ENCODE measurements around the gene TMEM238.
"Not testable (repeated sequence)": the region's sequence is repeated elsewhere in the genome, so short reads cannot be mapped to it uniquely, and the experiment has no call there.

Gene TMEM238

DNA sequence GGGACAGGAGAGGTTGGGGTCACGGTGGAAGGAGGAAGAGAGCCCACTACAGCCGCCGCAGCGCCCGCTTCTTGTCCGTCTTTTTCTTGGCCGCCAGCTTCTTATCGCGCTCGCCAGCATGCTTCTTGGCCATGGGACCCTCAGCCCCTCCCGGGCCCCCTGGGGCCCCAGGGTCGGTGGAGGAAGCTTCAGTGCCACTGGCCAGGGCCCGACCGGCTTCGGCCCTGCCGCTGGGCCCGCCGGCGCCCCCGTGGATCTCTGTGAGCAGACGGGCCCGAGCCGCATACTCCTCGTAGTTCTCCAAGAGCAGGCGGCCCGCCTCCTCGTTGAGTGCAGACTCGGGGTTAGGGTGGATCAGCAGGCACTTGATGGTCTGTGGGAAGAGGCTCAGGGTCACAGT is 17.3 kb upstream of the TMEM238 start:
- DNase-seq (ENCODE audit: low spot score), result not testable (repeated sequence)

DNA sequence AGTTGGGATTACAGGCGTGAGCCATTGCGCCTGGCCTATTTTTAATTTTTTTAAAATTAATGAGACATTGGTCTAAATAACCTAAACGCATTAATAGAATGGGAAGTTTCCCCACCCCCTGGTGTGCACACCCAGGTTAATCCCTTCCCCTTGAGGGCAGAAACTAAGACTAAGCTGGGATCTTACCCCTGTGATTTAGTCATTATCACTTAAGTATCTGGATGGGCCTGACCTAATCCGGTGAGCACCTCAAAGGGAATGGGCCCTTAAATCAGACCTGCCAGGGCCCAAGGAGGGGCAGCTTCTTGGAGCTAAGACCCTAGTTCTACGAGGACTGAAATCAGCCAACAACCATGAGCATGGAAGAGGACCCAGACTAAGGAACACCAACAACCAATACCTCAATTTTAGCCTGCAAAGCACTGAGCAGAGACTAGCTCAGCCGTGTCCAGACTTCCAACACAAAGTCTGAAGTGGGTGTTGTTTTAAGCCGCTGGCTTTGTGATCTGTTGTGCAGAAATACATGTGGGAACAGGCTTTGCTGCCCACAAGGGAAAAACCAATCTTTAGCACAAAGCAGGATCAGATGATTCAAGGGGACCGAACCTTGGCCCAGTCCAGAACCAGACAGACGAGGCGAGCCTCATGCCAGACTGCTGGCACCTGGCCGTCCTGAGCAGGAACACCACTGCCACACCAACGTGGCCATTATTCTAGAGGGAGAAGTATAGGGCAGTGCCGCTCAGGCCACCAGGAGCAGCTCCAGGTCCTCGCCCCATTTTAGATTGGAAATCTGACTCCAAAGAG is 16.4 kb upstream of the TMEM238 start:
- DNase-seq (ENCODE audit: low spot score), result no peak

DNA sequence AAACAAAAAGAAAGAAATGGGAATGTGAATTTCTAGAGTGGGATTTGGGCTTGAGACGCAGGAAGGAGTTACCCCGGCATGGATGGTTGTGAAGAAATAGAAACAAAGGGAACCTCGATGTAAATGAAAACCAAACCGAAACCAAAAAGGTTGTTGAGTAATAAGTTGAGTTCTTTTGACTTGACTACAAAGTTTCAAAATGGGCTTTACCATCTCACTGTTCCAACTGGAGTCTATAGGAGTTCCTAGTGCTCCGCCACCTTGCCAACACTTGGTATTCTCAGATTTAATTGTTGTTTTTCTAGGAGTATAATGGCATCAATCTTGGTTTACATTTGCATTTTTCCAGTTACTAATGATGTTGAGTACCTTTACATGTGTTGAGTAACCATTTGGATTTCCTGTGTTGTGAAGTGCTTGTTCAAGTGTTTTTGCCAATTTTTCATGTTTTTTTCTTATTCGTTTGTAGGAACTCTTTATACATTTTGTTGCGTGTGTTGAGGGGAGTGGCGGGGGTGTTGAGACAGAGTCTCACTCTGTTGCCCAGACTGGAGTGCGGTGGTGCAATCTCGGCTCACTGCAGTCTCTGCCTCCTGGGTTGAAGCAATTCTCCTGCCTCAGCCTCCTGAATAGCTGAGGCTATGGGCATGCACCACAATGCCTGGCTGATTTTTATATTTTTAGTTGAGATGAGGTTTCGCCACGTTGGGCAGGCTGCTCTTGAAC is 14.3 kb upstream of the TMEM238 start:
- DNase-seq (ENCODE audit: low spot score), result no peak

DNA sequence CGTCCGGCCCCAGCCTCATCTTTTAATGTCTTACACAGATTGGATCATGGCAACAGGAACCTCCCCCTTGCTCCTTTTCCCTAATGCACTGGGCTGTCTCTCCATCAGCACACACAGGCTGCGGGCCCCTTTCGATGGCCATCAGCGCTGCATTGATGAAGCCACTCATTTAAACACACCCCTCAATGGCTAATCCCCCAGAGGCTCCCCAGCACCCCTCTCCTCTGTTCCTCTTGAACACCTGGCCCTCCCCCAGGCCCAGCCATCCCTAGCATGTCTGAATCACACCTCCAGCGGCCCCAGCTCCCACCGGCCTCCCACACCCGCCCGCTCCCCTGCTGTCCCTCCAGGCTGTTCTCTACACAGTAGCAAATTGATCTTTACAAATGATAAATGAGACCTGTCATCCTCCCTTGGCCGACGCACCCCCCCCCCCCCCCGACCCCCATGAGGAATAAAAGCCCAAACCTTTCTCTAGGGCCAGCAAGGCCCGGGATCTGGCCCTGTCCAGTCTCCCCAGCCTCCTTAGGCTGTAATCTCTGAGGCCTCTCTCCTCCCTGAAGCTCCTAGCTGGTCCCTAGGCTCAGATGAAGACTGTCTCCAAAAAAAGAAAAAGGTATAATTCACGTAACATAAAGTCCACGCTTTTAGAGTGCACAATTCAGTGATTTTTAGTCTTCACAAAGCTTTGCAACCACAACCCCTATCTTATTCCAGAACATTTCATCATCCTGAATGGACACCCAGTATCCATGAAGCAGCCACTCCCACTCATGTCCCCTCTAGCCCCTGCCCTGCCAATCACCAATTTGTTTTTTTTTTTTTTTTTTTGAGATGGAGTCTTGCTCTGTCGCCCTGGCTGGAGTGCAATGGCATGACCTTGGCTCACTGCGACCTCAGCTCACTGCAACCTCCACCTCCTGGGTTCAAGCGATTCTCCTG is 9.0 kb upstream of the TMEM238 start:
- DNase-seq (ENCODE audit: low spot score), result no peak

DNA sequence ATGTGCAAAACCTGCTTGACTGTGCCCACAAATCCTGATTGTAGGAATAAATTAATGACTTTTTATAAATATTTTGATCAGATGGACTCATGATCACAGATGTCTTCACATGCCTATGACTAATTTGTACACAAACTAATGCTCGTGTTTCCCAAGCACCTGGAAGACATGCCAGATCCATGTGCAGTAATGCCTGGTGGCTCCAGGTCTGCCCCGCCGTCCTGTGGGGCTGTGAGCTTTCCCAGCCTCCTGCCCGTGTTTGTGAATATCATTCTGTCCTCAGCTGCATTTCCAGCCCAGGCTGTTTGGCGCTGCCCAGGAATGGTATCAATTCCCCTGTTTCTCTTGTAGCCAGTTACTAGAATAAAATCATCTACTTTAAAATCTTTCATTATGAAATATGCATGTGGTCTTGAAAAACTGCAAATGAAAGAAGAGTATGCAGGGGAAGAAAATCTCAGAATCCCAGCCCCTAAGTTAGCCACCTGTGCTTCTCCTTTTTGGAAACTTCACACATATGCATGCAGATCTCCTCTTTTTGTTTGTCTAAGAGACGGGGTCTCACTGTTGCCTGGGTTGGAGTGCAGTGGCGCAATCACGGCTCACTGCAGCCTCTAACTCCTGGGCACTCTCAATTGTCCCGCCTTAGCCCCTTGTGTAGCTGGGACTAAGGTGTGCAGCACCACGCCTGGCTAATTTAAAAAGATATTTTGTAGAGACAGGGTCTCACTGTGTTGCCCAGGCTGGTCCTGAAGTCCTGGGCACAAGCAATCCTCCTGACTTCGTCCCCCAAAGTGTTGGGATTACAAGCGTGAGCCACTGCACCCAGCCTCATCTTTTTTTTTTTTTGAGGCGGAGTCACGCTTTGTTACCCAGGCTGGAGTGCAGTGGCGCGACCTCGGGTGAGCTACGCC is 7.9 kb upstream of the TMEM238 start:
- DNase-seq (ENCODE audit: low spot score), result no peak

DNA sequence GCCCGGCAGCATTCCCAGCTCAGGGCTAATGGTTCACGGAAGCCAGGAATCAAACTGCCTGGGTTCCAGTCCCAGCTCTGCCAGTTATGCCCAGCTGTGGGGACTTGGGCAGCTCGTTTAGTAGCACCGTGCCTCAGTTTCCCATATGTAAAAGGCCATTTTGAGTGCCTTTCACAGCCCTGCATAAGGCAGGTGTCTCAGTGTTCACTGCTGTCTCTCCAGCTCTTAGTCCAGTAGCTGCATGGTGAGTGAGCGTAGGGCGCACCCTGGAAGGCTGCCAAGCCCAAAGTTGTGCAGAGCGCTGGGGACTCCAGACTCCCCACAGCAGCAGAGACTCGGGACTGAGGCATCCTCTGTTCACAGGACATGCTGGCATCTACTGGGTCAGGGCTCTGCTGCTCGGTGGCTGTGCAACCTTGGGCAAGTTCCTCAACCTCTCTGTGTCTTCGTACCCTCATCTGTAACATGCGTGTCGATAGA is 7.1 kb upstream of the TMEM238 start:
- DNase-seq (ENCODE audit: low spot score), result no peak

DNA sequence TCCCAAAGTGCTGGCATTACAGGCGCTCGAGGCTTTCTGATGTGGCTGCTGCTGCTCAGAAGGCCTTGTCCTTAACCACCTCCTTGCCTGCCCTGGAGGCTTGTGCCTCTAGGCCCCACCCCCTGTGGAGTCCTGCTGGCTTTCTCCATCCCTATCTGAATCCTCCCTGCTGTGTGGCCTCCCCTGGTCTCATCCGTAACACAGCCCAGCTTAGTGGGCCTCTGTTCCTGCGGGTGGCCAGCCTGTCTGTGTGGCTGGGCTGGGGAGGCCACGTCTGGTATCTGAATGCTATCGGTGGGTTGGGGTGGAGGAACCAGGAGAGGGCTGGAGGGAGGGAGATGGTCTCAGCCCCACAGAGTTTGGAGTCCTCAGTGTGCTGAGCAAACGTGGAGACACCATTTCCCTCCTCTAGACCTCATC is 6.4 kb upstream of the TMEM238 start:
- no peak for DNase-seq (ENCODE audit: low spot score)

DNA sequence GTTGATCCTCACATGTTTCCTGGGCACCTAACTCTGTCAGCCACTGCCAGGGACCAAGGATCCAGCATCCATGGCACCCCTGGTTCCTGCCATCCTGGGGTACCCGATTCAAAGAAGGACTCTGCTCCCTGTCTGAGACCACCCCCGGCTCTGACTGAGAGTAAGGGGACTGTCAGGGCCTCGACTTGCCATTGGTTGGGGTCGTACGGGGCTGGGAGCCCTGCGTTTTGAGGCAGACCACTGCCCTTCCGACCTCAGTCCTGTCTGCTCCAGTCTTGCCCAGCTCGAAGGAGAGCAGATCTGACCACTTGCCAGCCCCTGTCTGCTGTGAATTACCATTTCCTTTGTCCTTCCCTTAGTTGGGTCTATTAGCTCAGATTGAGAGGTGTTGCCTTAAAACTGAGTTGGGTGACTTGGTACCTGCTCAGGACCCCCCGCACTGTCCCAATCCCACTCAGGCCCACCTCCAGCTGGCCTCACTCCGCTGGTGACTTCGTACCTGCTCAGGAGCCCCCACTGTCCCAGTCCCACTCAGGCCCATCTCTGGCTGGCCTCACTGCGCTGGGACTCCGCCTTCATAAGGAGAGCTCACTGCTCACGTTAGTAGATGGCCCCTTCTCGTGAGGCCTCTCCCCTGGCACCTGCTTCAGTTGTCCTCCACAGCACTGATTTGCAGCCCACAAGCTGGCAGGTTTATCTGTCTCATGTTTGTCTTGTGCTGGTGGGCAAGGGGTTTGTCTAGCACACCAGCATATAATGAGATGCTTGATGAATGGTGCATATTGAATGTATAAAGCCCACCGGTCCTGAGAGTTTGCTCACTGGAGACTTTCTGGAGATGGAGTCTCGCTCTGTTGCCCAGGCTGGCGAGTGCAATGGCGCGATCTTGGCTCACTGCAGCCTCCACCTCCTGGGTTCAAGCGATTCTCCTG is 5.6 kb upstream of the TMEM238 start:
- DNase-seq (ENCODE audit: low spot score), result no peak

DNA sequence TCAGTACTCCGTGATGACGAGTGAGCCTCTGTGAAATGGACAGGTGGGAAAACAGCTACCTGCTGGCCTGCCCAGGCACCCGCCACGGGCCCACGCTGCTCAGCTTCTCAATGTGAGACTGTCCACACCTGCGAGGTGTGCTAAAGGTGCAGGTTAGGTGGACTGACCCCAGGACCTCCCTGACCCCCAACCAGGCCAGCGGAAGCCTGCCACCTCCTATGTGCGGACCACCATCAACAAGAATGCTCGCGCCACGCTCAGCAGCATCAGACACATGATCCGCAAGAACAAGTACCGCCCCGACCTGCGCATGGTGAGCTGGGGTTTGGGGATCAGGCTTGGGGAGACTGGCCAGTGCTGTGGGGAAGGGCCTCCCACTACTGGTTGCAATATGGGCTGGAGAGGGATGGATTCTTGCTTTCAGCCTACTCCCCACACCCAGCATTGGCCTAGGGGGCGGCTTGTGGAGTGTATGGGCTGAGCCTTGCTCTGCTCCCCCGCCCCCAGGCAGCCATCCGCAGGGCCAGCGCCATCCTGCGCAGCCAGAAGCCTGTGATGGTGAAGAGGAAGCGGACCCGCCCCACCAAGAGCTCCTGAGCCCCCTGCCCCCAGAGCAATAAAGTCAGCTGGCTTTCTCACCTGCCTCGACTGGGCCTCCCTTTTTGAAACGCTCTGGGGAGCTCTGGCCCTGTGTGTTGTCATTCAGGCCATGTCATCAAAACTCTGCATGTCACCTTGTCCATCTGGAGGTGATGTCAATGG is 3.8 kb upstream of the TMEM238 start:
- DNase-seq (ENCODE audit: low spot score), result no peak

DNA sequence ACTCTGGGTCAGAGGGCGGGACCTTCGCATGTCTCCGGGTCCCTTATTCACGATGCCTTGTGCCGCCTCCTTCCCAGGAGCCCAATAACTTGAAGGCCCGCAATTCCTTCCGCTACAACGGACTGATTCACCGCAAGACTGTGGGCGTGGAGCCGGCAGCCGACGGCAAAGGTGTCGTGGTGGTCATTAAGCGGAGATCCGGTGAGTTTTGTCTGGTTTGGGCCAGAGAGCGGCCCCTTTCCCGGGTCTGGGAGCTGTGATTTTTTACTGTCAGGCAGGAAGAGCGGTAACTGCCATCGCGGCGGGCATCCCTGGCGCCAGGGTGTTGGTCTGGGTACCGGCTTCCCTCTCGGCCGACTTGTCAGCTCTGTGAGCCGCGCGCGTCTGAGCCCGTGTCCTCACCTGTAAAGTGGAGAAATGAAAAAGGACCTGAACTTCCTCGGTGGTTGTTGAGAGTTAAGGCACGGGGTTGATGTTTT is 2.4 kb upstream of the TMEM238 start:
- DNase-seq (ENCODE audit: low spot score), result no peak

DNA sequence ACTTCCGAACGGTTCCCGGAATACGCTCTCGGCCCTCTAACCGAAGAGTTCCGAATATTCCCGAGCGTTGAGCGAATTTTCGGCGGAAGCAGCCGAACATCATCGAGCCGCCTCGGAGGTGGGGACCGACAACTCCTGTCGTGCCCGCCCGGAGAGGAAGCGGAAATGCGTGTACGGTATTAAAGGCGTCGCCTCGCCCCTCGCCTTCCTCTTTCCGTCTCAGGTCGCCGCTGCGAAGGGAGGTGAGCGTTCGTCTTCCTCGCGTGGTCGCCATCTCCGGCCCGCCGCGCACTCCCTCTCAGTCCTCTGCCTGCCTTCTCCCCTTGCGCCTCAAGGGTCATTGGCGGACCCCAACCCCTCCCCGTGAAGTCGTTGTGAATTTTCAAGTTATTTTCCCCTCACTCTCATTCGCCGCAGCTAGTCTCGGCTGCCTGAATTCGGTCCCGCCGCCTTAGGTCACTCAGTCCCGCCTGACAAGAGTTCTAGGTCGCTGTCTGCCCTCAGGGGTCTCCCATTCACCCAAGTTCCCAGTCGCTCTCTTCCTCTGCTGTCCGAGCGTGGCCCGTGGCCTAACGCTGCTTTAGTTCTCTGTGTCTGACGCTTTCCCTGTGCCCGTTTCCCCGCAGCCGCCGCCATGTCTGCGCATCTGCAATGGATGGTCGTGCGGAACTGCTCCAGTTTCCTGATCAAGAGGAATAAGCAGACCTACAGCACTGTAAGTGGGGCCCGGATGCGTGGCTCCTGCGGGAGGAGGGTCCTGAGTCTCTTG is 1.8 kb upstream of the TMEM238 start, which contains the start of gene RPL28:
Gene RPL28 (plus strand): TSS at position 209 of the 769 bp plus-strand sequence. CDS start 426 bp downstream, at position 635.
- DNase-seq (ENCODE audit: low spot score), result peak; percentile 98

DNA sequence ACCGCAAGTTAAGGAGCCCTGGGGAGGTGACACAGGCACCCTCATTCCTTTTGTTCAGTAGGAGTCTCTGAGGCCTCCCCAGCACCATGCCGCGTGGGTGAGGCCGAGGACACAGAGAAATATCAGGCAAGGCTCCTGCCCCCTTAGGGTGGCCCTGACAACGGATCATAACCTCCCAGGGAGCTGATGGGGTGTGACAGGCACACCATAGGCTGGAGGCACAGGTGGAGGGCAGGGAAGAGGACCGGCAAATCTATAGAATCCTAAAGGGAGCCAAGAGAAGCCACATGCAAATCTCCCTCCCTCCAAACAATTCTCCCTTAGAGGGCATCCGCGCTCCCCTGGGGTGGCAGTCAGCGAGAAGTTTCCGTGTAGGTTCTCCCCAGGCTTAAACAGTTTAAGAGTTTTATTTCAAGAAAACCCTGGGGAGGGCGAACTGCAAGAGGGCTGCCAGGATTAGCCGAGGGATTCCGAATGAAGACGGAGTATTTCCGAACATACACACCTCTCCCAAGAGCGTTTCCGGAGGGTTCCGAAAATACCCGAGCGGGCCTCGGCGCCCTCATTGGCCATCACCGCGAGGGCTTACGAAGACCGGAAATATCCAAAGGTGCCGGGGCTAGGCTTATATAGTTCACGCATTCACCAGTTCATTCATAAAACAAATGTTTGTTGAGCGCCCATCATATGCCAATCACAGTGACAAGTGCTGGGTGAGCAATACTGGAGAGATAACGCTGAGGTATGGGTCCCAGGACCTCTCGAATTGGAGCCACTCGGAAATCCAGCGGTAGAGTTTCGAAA is 1.0 kb upstream of the TMEM238 start:
- DNase-seq (ENCODE audit: low spot score), result peak; percentile 90

DNA sequence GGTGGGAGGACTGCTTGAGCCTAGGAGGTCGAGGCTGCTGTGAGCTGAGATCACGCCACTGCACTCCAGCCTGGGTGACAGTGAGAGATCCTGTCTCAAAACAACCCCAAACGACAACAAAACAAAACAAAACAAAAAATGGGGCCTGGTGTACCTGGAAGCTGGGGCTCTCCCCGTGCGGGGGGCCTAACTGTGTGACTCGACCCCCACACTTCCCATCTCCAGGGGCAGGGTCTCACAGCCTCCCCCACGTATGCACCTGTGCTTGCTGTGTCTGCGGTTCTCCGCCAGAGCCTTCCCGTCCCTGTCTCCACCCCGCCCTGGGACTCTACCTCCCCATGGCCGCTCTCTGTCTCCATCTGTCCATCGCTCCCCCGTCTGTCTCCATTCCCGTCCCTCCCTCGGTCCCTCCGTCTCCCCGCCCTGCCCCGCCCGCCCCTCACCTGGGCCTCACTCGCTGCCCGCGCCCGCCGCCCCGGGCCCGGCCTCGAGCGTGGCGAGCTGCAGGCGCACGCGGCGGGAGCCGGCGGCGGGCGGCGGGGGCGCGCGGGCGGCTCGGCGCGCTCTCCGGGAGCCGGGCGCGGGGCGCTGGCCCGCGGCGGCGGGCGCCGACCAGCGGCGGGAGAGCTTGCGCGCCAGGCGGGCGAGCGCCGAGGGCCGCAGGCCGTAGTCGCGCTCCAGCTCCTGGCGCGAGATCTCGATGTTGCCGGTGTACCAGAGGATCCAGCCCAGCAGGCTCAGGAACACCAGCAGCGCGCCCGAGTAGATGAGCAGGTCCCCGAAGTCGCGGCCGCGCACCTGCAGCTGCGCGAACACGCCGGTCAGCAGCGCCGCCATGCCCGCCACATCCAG is 587 bp downstream of the TMEM238 start:
- peak; percentile 40 for DNase-seq (ENCODE audit: low spot score)

DNA sequence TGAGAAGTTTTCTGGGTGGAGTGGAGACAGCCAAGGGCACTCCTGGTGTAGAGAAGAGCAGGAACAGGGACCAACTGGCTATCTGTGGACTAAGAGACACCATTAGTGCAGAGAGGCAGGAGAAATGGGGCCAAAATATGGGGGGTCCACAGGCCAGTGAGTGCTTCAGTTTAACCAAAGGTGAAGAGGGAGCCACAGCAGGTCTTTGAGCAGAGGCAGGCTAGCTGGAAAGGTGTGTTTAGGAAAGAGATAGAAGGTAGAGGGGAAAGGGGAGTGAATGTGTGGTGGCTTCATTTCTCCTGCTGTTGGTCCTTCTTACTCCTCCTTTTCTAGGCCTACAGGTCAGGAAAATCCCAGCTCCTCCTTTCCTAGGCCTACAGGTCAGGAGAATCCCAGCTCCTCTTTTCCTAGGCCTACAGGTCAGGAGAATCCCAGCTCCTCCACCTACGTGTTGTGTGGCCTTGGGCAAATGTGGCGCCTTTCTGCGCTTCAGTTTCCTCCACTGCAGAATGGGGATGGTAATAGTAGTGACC is 1.5 kb downstream of the TMEM238 start:
- no peak for DNase-seq (ENCODE audit: low spot score)

DNA sequence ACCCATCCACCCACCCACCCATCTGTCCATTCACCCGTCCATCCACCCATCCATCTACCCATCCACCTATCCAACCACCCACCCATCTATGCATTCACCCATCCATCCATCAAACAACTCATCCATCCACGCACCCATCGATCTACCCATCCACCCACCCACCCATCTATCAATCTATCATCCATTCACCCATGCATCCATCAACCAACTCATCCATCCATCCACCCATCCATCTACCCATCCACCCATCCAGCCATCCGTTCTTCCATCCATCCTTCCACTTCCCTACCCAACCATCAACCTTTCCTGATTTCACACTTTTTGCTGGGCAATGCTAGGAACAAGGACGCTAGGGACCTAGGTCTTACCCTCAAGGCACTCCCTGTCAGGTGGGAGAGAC is 2.1 kb downstream of the TMEM238 start:
- no peak for DNase-seq (ENCODE audit: low spot score)

DNA sequence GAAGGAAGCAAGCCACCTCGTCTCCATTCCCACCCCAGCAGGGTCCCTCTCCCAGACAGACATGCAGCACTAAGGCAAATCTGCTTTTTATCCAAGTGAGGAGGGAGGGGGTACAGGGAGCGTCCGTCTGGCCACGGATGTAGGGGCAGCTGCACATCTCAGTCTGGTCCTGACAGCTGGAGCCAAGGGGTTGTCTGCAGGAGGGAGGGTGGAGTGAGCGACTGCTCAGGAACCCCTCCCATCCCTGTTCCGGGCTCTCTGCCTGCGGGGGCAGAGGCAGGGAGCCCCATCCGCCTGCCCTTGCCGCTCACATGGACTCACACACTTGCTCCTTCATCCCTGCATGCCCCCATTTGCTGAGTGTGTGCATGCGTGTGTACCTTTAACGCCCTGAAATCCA is 4.9 kb downstream of the TMEM238 start:
- DNase-seq (ENCODE audit: low spot score), result no peak
